Endothelial cell of umbilical vein (primary cell): ENCODE data around the gene TMEM183A. TPM values are rescaled to one million over a fixed set of nuclear protein-coding genes. Genes with fewer than 3 reads are reported as not detected.

Source experiments
- BruUV-seq: library from RNA; stranded (reverse); fragments of 400-500 nt; replicated peaks from 2 replicates; lab custom pipeline; 2021; lab: Mats Ljungman, UMichigan
- CTCF ChIA-PET: fragments of 300-600, 350-600 bp; sonication (Branson Sonifier 250); formaldehyde crosslinking; loops from one replicate; lab custom pipeline; 2021; ENCODE audit warnings: antibody characterized with exemption, inconsistent platforms; lab: Charles Lee
- POLR2A ChIA-PET: fragments of 300-600, 350-600 bp; sonication (Branson Sonifier 250); formaldehyde crosslinking; loops from one replicate; lab custom pipeline; 2021; ENCODE audit warnings: antibody characterized with exemption, inconsistent platforms; lab: Charles Lee
- DNase-seq: peaks from one replicate; pipeline ENCODE4 v3.0.0-alpha.2; 2011; ENCODE audit warnings: low read depth, low spot score
- FAIRE-seq: peaks from 2 replicates; lab custom pipeline; 2011; peaks lifted over from hg19 to GRCh38; lab: Jason Lieb, UNC
- H2AFZ ChIP-seq: 2 replicates; pipeline ENCODE4 v1.6.0; 2012; ENCODE audit warnings: low read depth, low read length, control low read depth, inconsistent platforms
- H3K27ac ChIP-seq: 2 replicates; pipeline ENCODE4 v1.5.1; 2011; ENCODE audit warnings: low read depth, mild to moderate bottlenecking, control low read depth, low read length, moderate library complexity; ENCODE audit not compliant: insufficient read depth
- H3K27me3 ChIP-seq, 2 experiments: 2 replicates each; pipeline versions ENCODE4 v1.6.0 to v1.6.1; 2011; ENCODE audit warnings: low read length in 2 of 2, mixed read lengths in 1 of 2; ENCODE audit not compliant: control insufficient read depth in 2 of 2, insufficient read depth in 2 of 2
- H3K36me3 ChIP-seq, 2 experiments: 2 replicates in 1 of 2; 3 replicates in 1 of 2; pipeline ENCODE4 v1.5.1; 2011; ENCODE audit warnings: low read length in 2 of 2, mild to moderate bottlenecking in 1 of 2, moderate library complexity in 1 of 2; ENCODE audit not compliant: control insufficient read depth in 2 of 2, insufficient read depth in 2 of 2; ENCODE audit errors: extremely low read depth in 1 of 2
- H3K4me1 ChIP-seq: 3 replicates; pipeline ENCODE4 v1.5.1; 2011; ENCODE audit warnings: mild to moderate bottlenecking, low read length; ENCODE audit not compliant: control insufficient read depth, insufficient read depth; ENCODE audit errors: extremely low read depth
- H3K4me2 ChIP-seq: 2 replicates; pipeline ENCODE4 v1.6.1; 2011; ENCODE audit warnings: low read length, control low read depth, mixed read lengths; ENCODE audit not compliant: insufficient read depth
- H3K4me3 ChIP-seq, 3 experiments: fragments of 200-600 bp in 1 of 3; sonication (generic), shearing (Covaris generic) in 1 of 3; replicated peaks in 1 of 3; 2 replicates each; pipeline ENCODE4 v1.5.1; 2011 to 2016; ENCODE audit warnings: control low read depth in 3 of 3, low read length in 3 of 3, mild to moderate bottlenecking in 2 of 3, inconsistent platforms in 1 of 3, low read depth in 1 of 3, moderate library complexity in 1 of 3; ENCODE audit not compliant: insufficient read depth in 1 of 3
- H3K79me2 ChIP-seq: 2 replicates; pipeline ENCODE4 v1.6.0; 2012; ENCODE audit warnings: low read length, inconsistent platforms; ENCODE audit not compliant: control insufficient read depth, insufficient read depth
- H3K9ac ChIP-seq: replicated peaks from 2 replicates; pipeline ENCODE3; 2011; ENCODE audit warnings: low read length, control low read depth; ENCODE audit not compliant: insufficient read depth; ENCODE audit errors: extremely low read depth
- H3K9me1 ChIP-seq: replicated peaks from 3 replicates; pipeline ENCODE4 v1.6.0; 2011; ENCODE audit warnings: mild to moderate bottlenecking, low read length; ENCODE audit not compliant: control insufficient read depth, insufficient read depth; ENCODE audit errors: extremely low read depth
- H3K9me3 ChIP-seq: replicated peaks from 2 replicates; pipeline ENCODE4 v1.5.1; 2012; ENCODE audit warnings: low read length, inconsistent platforms; ENCODE audit not compliant: control insufficient read depth, insufficient read depth
- H4K20me1 ChIP-seq: replicated peaks from 2 replicates; pipeline ENCODE3; 2011; ENCODE audit warnings: mild to moderate bottlenecking, low read length; ENCODE audit not compliant: control insufficient read depth, insufficient read depth; ENCODE audit errors: extremely low read depth
- EZH2 ChIP-seq: IDR thresholded peaks from 2 replicates; pipeline ENCODE4 v1.6.1; 2012; ENCODE audit warnings: borderline replicate concordance, low read depth, mild to moderate bottlenecking, moderate library complexity, low read length, inconsistent platforms; ENCODE audit not compliant: severe bottlenecking
- FOS ChIP-seq: IDR thresholded peaks from 2 replicates; pipeline ENCODE4 v1.6.1; 2011; ENCODE audit warnings: mild to moderate bottlenecking, low read length, moderate library complexity, borderline replicate concordance; ENCODE audit not compliant: insufficient read depth
- GATA2 ChIP-seq: IDR thresholded peaks from 2 replicates; pipeline ENCODE4 v1.7.0; 2011; ENCODE audit warnings: low read depth, mild to moderate bottlenecking, moderate library complexity, mixed read lengths, low read length; ENCODE audit not compliant: insufficient read length, insufficient read depth
- JUN ChIP-seq: IDR thresholded peaks from 2 replicates; pipeline ENCODE4 v1.6.1; 2011; ENCODE audit warnings: borderline replicate concordance, low read depth; ENCODE audit not compliant: insufficient read length, insufficient read depth
- MYC ChIP-seq: IDR thresholded peaks from one replicate; pipeline ENCODE4 v1.6.1; 2011; ENCODE audit warnings: mild to moderate bottlenecking, low read depth, low read length
- POLR2A ChIP-seq: IDR thresholded peaks from 2 replicates; pipeline ENCODE4 v1.6.1; 2012; ENCODE audit warnings: low read depth, mild to moderate bottlenecking, control low read depth, low read length
- POLR2AphosphoS5 ChIP-seq: IDR thresholded peaks from 2 replicates; pipeline ENCODE4 v1.6.1; 2012; ENCODE audit warnings: low read depth, mild to moderate bottlenecking, control low read depth, low read length, moderate library complexity; ENCODE audit not compliant: insufficient read depth
- dilution Hi-C: fragments of 300-500 bp; cut with MboI; formaldehyde crosslinking; loops from one replicate; pipeline ENCODE4 v1.15.0; 2019; ENCODE audit warnings: low sequenced_read_pairs; ENCODE audit not compliant: extremely low pct_ligation_motif_present
- intact Hi-C: fragments of 100-400 bp; cut with micrococcal nuclease; formaldehyde crosslinking; loops from one replicate; pipeline ENCODE4 v1.10.0; 2022
- polyA plus RNA-seq, 4 experiments: library from polyadenylated mRNA; depleted of rRNA in 3 of 4; stranded (reverse) in 3 of 4; unstranded in 1 of 4; fragments of >200 nt; gene quantifications; 2 replicates each; pipeline versions ENCODE4 v1.2.1 to v1.2.3, GENCODE V29; 2011 to 2012; ENCODE audit warnings: missing spikeins in 1 of 4
- total RNA-seq: library from RNA; stranded (reverse); gene quantifications from 2 replicates; pipeline ENCODE4 v1.2.3, GENCODE V29; 2021
- TF ChIP-seq, protein P1 (sequence below), 2 donors: IDR thresholded peaks; 1 replicate in 1 of 2; 2 replicates in 1 of 2; pipeline ENCODE4 v1.5.1; 2011; ENCODE audit warnings: low read length in 2 of 2, mild to moderate bottlenecking in 2 of 2, moderate library complexity in 2 of 2, control low read depth in 1 of 2, inconsistent platforms in 1 of 2, low read depth in 1 of 2; ENCODE audit not compliant: insufficient read depth in 1 of 2; ENCODE audit errors: extremely low read depth in 1 of 2
- TF ChIP-seq, protein P2 (sequence below): IDR thresholded peaks from 2 replicates; pipeline ENCODE4 v1.6.1; 2011; ENCODE audit not compliant: insufficient read depth, insufficient read length

Gene TMEM183A
- total and polyA plus RNA-seq, 2 donors (not counting 3 experiments of a cell fraction or from before 2014, with no cell fraction given), result 59.4 to 110 TPM

DNA sequence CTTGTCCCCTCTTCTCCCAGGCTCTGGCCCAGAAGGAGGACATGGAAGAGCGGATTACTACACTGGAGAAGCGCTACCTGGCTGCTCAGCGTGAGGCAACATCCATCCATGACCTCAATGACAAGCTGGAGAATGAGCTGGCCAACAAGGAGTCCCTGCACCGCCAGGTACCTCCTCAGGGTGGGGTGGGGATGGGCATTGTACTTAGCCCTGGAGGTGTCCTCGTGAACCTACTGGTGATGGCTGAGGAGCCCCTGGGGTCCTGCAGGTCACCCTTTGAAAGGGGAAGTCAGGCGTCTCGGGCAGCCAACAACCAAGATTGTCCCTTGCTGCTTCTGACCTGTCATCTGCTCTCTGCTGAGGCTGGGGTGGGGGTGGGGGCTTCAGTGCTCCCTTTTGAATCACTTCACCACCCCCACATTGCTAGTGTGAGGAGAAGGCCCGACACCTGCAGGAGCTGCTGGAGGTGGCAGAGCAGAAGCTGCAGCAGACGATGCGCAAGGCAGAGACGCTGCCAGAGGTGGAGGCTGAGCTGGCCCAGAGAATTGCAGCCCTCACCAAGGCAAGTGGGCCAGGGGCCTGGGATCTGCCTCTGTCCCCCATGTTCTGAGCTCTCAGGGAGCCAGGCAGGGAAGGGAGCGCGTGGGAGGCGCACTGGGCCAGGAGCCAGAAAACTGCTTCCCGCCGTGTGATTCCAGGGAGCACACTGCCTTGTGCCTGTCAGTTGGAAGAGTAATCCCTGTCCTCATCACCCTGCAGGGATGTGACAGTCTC, 38.8 kb downstream of the TMEM183A start:
- no TSS peak for BruUV-seq
- Histone ChIP-seq H3K9me3 (no peaks in the 10 kb centered on the region), H3K36me3 (no peaks in the 10 kb centered on the region), H2AFZ (no peak overlapping the region), H3K79me2 (no peaks in the 10 kb centered on the region), H3K9ac (no peak overlapping the region), H4K20me1 (no peaks in the 10 kb centered on the region), H3K4me1 (no peaks in the 10 kb centered on the region), H3K4me3 (no peak overlapping the region), H3K9me1 (no peaks in the 10 kb centered on the region), H3K27me3 (peaks cover 0 to 2% of the 10 kb centered on the region in 2 experiments), H3K27ac (no peak overlapping the region), H3K4me2 (no peak overlapping the region)
- intact Hi-C loops, result no loop called here
- ChIA-PET CTCF (interaction anchor here (0.9 to 7.3 kb wide), 6 partner anchors 11 to 437 kb away, joined by 3 to 363 read pairs (median 4); no protein-coding TSS in a partner anchor), POLR2A (no interaction called here)
- dilution Hi-C loops, result no loop called here
- FAIRE-seq (no peak), DNase-seq (no peak)
- TF ChIP-seq GATA2 (no peak), FOS (no peak), MYC (no peak), POLR2AphosphoS5 (no peak), POLR2A (no peak), EZH2 (no peak), JUN (no peak)
- TF ChIP-seq, protein P1, sequence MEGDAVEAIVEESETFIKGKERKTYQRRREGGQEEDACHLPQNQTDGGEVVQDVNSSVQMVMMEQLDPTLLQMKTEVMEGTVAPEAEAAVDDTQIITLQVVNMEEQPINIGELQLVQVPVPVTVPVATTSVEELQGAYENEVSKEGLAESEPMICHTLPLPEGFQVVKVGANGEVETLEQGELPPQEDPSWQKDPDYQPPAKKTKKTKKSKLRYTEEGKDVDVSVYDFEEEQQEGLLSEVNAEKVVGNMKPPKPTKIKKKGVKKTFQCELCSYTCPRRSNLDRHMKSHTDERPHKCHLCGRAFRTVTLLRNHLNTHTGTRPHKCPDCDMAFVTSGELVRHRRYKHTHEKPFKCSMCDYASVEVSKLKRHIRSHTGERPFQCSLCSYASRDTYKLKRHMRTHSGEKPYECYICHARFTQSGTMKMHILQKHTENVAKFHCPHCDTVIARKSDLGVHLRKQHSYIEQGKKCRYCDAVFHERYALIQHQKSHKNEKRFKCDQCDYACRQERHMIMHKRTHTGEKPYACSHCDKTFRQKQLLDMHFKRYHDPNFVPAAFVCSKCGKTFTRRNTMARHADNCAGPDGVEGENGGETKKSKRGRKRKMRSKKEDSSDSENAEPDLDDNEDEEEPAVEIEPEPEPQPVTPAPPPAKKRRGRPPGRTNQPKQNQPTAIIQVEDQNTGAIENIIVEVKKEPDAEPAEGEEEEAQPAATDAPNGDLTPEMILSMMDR (IDR thresholded peaks at IDR 0.05; ENCODE audit: extremely low read depth in 1 of 2, insufficient read depth in 1 of 2, low read depth in 1 of 2, low read length in 2 of 2), result no peak
- TF ChIP-seq, protein P2, sequence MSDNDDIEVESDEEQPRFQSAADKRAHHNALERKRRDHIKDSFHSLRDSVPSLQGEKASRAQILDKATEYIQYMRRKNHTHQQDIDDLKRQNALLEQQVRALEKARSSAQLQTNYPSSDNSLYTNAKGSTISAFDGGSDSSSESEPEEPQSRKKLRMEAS, result no peak
